B cell (primary cell): Measurements from ENCODE around the gene LSM14B.

Source experiments
- EZH2 ChIP-seq: IDR thresholded peaks from 2 replicates; pipeline ENCODE4 v1.6.1; 2012; ENCODE audit warnings: borderline replicate concordance, low read depth, mild to moderate bottlenecking, moderate library complexity, low read length; ENCODE audit not compliant: insufficient read depth, poor library complexity, severe bottlenecking
- TF ChIP-seq, protein P1 (sequence below): fragments of 200-600 bp; IDR thresholded peaks from one replicate; pipeline ENCODE4 v1.8.0; 2022; ENCODE audit warnings: antibody characterized with exemption, mild to moderate bottlenecking

GRCh38 chr20:62158088-62158400 is 35.8 kb downstream of the LSM14B start:
- TF ChIP-seq, protein P1, sequence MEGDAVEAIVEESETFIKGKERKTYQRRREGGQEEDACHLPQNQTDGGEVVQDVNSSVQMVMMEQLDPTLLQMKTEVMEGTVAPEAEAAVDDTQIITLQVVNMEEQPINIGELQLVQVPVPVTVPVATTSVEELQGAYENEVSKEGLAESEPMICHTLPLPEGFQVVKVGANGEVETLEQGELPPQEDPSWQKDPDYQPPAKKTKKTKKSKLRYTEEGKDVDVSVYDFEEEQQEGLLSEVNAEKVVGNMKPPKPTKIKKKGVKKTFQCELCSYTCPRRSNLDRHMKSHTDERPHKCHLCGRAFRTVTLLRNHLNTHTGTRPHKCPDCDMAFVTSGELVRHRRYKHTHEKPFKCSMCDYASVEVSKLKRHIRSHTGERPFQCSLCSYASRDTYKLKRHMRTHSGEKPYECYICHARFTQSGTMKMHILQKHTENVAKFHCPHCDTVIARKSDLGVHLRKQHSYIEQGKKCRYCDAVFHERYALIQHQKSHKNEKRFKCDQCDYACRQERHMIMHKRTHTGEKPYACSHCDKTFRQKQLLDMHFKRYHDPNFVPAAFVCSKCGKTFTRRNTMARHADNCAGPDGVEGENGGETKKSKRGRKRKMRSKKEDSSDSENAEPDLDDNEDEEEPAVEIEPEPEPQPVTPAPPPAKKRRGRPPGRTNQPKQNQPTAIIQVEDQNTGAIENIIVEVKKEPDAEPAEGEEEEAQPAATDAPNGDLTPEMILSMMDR, result no peak
- no peak for TF ChIP-seq EZH2
